NCI-H2227 treated with DMSO at 0.1 percent for 48 hours (cell line): ENCODE results near the gene WDR5.
"Not testable (repeated sequence)": the region's sequence is repeated elsewhere in the genome, so short reads cannot be mapped to it uniquely, and the experiment has no call there.

Experiments
- DNase-seq: peaks from one replicate; lab custom pipeline; 2025; lab: John Stamatoyannopoulos, UW

WDR5 gene

GRCh38 chr9:134135343-134136117, at the start of gene WDR5:
WDR5 (plus strand) TSS chr9:134136082; CDS start chr9:134139878, 3,796 bp downstream.
- DNase-seq: peak; percentile 55

DNA sequence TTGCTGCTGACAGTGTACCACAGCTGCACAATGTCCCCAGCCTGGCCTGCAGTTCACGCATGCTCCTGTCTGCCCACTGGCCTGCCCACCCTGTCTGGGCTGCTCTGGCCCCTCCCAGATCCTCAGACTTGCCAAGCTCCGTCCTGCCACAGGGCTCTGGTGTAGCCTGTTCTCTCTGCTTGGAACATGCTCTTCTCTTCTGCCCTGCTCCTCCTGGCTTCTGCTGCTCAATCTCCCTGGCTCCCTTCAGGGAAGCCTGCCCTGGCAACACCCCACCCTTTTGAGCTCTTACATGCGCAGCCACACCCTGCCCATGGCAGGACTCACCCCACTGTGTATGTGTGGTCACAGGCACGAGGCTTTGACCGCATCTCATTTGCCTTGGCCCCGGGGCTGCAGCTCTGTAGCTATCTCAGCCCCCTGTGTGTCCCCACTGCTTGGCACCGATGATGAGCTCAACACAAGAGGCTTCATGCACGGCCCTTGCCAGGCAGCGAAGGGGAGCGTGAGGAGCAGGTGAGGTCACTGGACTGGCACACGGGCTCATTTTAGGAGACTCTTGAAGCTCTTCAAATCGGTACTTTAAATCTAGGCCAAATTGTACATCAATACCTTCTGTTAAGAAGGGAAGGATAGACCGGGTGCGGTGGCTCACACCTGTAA, 47.7 kb upstream of the WDR5 start:
- DNase-seq: no peak

GRCh38 chr9:134089972-134090371, 45.9 kb upstream of the WDR5 start:
- no peak for DNase-seq

- DNase-seq: no peak
Observed at GRCh38 chr9:134099123-134099761, 36.6 kb upstream of the WDR5 start.

DNA sequence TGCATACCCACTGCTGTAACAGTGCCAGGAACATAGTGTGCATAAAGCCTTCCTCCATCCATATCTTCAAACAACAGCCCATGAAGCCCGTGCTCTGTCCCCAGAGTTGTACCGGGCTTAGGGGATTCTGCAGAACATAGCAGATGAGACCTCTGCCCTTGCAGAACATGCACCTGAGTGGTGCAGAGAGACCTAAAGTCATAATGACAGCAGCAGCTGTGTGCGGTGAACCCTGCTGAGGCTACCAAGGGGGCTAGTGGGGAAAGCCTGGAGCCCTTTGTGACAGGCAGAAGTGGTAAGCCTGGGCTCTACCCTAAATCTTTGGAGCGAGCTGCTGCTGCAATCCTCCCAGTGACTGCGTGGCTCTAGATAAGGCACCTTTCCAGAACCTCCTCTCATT, 35.8 kb upstream of the WDR5 start:
- no peak for DNase-seq

DNA sequence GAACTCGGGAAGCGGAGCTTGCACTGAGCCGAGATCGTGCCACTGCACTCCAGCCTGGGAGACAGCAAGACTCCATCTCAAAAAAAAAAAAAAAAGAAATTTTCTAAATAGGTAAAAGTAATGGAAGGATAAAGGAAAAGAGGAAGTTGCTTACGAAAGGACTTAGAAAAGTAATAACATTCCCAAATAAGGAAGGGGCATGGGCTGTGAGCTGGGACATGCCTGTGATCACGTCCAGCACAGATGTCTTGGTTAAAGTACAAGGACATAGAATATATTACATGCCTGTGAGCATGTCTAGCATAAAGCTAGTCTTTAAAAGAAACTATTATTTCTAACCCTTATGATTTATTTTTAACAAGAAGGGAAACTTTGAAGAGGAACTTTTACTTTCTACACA, 34.7 kb upstream of the WDR5 start:
- DNase-seq: not testable (repeated sequence)

DNA sequence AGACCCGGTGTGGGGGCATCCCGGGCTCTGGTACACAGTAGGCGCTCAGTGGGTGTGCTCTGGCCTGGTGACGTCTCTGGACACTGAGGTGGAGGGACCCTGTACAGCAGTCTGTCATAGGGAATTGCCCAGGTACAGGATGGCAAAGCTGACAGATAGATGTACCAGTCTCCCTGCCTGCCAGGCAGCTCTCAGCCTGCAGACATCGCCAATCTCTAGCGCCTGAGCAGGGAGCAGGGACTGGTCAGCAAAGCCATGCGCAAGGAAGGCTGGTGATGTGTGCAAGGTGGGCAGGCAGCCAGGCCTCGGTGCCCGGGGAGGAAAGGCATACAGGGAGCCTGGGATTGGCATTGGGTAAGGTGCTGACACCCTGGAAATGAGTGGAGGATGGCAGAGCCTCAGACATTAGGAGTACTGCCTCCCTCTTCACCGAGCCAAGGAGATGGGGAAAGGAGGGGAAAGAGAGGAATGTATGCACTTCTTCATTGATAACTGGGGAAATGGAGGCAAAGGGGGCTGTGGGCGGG, 34.2 kb upstream of the WDR5 start:
- no peak for DNase-seq

- no peak for DNase-seq
Observed at GRCh38 chr9:134103391-134103998, 32.4 kb upstream of the WDR5 start.

DNA sequence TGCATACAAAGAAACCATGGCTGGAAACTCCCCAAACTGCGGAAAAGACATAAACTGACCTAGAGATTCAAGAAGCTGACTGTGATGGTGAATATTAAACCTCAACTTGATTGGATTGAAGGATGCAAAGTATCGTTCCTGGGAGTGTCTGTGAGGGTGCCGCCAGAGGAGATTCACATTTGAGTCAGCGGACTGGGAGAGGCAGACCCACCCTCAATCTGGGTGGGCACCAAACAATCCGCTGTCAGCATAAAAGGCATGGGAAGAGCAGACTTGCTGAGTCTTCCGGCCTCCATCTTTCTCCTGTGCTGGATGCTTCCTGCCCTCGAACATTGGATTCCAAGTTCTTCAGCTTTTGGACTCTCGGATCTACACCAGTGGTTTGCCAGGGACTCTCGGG, 24.8 kb upstream of the WDR5 start:
- DNase-seq: no peak

GRCh38 chr9:134112561-134112960, 23.3 kb upstream of the WDR5 start:
- DNase-seq: no peak

DNA sequence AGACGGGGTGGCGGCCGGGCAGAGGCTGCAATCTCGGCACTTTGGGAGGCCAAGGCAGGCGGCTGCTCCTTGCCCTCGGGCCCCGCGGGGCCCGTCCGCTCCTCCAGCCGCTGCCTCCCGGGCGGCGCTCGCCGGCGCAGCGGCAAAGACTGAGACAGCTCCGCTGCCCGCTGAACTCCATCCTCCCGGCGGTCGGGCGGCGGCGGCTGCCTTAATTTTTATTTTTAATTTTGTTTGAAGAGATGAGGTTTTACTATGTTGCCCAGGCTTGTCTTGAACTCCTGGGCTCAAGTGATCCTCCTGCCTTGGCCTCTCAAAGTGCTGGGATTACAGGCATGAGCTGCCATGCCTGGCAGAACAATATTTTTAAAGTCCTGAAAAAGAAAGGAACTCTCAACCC, 16.9 kb upstream of the WDR5 start:
- not testable (repeated sequence) for DNase-seq

DNA sequence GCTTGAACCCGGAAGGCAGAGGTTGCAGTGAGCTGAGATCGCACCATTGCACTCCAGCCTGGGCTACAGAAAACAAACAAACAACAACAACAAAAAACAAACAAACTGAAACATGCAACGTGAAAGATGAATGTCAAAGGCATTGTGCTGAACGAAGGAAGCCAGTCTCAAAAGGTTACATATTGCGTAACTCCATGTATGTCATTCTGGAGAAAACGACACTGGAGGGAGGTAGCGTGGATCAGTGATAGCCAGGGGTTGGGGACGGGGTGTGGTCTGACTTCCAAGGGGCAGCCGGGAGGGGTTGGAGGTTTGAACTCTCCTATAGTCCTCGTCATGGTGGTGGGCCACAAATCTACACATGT, 12.1 kb upstream of the WDR5 start:
- no peak for DNase-seq

DNA sequence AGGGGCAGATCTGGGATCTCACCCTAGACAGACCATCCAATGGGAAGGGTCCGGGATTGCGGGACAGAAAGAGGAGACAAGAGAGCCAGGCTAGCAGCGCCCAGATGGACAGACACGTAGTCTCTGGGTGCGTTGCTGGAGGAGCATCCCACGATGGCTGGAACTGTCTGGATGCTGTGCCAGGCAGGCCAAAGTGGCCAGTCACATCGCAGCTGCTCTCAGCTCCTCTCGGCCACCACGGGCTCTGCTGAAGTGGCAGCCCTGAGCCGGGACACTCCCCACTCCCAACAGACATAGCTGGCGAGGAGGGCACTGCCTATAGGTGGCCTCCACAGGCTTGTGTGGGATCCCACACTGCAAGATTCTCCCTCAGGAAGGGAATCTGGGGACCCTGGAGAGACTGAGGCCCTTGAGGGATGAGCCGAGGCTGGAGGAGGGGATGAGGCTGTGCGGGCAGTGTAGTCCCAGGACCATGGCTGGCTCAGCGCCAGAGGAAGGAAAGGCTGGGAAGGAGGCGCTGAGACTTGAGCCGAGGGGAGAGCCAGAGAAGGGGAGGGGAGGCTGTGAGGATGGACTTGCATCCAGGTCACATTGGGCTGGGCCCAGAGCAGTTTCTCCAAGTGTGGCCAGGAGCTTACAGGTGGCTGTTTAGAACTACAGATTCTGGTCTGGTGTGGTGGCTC, 10.3 kb upstream of the WDR5 start:
- DNase-seq: no peak

- DNase-seq: no peak
Observed at GRCh38 chr9:134126373-134126772, 9.5 kb upstream of the WDR5 start.

DNA sequence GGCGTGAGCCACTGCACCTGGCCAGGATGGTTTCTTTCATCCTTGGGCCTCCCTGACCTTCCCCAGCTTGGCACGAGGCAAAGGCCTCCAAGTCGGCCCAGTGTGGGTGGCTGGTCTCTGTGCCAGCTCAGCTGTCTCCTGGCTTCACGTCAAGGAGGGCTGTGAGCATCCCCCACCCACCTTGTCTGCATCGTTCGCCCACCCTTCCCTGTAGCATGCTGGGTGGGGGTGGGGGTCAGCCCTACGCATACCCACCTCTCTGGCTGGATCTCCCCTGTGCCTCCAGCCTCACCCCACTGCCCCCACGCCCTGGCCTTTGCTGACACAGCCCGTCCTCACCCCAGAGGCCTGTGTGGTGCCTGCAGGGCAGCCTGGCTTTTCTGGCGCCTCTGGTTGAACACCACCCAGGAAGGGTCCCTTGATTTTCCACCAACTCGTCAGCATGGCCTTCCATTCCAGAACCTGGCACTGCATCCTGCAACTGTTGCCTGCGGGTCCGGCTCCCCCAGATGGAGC, 8.8 kb upstream of the WDR5 start:
- no peak for DNase-seq

- no peak for DNase-seq
Observed at GRCh38 chr9:134127616-134128015, 8.3 kb upstream of the WDR5 start.

DNA sequence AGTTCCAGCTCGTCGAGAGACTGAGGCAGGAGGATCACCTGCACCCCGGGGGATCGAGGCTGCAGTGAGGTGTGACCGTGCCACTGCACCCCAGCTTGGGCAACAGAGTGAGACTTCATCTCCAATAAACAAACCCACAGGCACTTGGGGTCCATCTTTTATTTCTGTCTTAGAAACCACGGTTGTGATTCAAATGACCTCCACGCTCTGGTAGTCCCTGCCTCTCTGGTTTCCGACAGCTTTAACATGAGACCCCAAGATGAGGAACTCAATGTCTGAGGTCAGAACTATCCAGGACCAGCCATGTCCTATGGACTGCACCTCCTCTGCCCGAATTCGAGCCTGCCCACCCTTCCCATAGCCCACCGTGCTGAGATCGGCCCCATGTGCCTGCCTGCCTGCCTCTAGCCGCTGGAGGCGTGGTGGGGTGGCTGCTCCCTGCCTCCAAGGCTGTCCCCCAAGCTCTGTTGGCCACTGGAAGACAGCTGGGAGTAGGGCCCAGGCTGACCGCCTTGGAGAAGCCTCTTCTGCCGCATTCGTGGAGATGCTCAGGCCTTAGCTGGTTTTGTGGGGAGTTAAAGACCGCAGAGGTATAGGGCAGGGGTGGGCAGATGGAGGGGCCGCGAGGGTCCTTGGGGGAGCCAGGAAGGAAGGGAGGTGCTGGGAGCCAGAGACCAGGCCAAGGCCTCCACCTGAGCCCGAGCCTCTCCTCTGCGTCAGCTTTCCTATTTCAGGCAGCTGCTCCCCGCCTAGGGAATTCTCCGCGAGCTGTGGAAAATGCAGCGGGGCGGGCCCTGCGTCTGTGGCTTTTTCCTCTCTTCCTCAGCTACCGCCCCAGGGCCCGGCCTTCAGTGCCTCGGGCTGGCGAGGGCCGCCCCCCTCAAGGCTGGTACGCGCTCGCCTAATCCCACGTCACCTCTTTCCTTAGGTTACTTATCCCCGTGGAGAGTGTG, 6.9 kb upstream of the WDR5 start:
- no peak for DNase-seq

GRCh38 chr9:134130503-134131375, 5.1 kb upstream of the WDR5 start:
- DNase-seq: no peak

DNA sequence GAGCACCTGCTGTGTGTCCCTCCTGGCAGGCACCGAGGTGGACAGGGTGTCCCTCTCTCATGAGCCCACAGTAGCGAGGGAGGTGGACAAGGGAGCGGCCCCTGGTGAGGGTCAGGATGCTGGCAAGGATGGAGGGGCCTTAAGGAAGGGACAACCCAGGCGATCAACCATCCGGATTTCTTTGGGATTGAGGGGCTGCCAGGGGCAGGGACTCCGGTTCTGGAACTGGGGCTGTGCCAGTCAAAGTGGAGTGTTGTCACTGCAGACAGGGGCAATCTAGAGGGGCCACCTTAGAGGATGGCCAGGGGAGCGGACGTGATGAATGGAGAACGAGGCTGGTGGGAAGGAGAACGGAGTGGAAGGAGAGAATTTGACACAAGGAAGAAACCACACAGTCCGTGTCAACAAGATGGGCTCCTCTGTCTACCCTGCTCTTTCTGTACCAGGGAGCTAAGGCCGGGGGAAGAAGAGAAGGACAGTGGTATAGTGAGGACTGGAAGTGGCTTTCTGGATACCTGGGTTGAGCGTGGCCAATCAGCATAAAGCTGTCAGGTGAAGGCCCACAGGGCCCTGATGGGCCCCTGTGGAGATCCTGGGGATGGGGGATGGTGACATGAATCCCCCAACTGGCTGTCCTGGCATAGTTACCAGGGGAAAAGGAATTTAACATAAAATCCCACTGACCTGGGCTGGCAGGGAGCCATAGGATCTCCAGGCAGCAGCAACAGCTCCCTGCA, 4.2 kb upstream of the WDR5 start:
- no peak for DNase-seq
